Mucosa of descending colon (tissue), 3 donors: ENCODE data around the gene ZACN. TPM values are rescaled to one million over a fixed set of nuclear protein-coding genes. Genes with fewer than 3 reads are reported as not detected.

Experiments
- ATAC-seq: fragments of 200-7000 bp; cut with Tn5 transposase; one replicate; pipeline ENCODE4 v1.9.1; 2020; ENCODE audit warnings: mild to moderate bottlenecking, moderate library complexity
- DNase-seq, 3 donors: peaks; one replicate each; pipeline ENCODE4 v3.0.0-alpha.2; 2020
- H3K36me3 ChIP-seq: fragments of 200-600 bp; one replicate; pipeline ENCODE4 v1.8.0; 2021; ENCODE audit warnings: low read depth, mild to moderate bottlenecking
- H3K4me1 ChIP-seq: fragments of 200-600 bp; one replicate; pipeline ENCODE4 v1.8.0; 2021; ENCODE audit warnings: low read depth, mild to moderate bottlenecking
- H3K4me3 ChIP-seq: fragments of 200-600 bp; one replicate; pipeline ENCODE4 v1.8.0; 2021; ENCODE audit warnings: mild to moderate bottlenecking
- H3K9me3 ChIP-seq: fragments of 200-600 bp; one replicate; pipeline ENCODE4 v1.8.0; 2021; ENCODE audit warnings: mild to moderate bottlenecking
- intact Hi-C, 2 donors: fragments of 100-400 bp; cut with DNase I in 1 of 2; cut with micrococcal nuclease in 1 of 2; formaldehyde crosslinking; loops; one replicate each; pipeline versions ENCODE4 v1.11.0 to v1.11.1; 2022; cut with DNase I, micrococcal nuclease
- long read RNA-seq, 2 donors: library from polyadenylated mRNA; unstranded; transcript quantifications; one replicate each; pipeline ENCODE4 v2.0.0, GENCODE V29; 2019 to 2021
- total RNA-seq, 3 donors: library from RNA; stranded (reverse); fragmentation: NEBNext Ultra II Directional in 2 of 3; extraction: Animal tissue kit (Norgen Biotek cat#: 25700) in 2 of 3; gene quantifications; one replicate each; pipeline versions ENCODE4 v1.2.1 to v1.2.4, GENCODE V29; 2021 to 2023
- TF ChIP-seq, protein P1 (sequence below): fragments of 200-600 bp; IDR thresholded peaks from one replicate; pipeline ENCODE4 v1.8.0; 2022; ENCODE audit warnings: antibody characterized with exemption, mild to moderate bottlenecking
- donor health status: DM: no; HTN: no; CAD: no; lungs with moderate emphysema.
- donor health status: DM: no; HTN: no; CAD: no.
- donor health status: DM: no; HTN: yes; CAD: no.

ZACN gene
- total RNA-seq = 1 to 10 TPM in 1 of 3 donors, not detected in 2; 1.4 TPM
- long read RNA-seq, donor 1, partial matches to known transcripts = 1 of 9 reads
- long read RNA-seq, donor 1, other reads (novel, unspliced or antisense) = 4 of 9 reads
- long read RNA-seq, donor 2 = 0 reads

DNA sequence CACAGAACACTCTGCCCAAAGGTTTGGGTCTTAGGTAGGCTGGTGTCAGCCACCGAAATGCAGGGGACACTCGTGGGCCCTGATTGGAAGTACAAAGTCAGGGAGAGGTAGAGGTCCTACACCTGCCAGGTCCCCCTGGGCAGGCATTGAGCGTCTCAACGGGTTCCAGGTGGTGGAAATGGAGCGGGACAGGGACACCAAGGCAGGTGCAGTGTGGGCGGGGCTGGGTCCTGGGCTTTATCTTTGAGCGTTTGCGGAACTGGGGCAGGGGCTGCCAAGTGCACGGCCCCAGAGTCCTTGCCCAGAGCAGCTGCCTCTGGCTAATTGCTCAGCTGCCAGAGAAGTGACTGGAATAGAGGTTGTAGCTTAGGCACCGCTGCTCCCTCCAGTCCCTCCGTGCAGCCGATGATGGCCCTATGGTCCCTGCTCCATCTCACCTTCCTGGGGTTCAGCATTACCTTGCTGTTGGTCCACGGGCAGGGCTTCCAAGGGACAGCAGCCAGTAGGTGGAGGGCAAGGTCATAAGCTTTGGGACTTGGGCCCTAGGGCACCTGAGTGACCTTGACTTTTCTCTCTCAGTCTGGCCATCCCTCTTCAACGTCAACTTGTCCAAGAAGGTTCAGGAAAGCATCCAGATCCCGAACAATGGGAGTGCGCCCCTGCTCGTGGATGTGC, at the start of gene ZACN:
Gene ZACN (plus strand): TSS at position 323 of the 675 bp plus-strand sequence. CDS start 83 bp downstream, at position 406.
- ATAC-seq = no peak
- no peaks in the 10 kb centered on the region for H3K36me3 ChIP-seq
- H3K4me3 ChIP-seq = no peak within 1 kb of the TSS
- no peaks in the 10 kb centered on the region for H3K9me3 ChIP-seq
- peak in 1 of 3 donors; percentile 49 for DNase-seq
- H3K4me1 ChIP-seq = peaks cover 27% of the 10 kb centered on the region
- TF ChIP-seq, protein P1, sequence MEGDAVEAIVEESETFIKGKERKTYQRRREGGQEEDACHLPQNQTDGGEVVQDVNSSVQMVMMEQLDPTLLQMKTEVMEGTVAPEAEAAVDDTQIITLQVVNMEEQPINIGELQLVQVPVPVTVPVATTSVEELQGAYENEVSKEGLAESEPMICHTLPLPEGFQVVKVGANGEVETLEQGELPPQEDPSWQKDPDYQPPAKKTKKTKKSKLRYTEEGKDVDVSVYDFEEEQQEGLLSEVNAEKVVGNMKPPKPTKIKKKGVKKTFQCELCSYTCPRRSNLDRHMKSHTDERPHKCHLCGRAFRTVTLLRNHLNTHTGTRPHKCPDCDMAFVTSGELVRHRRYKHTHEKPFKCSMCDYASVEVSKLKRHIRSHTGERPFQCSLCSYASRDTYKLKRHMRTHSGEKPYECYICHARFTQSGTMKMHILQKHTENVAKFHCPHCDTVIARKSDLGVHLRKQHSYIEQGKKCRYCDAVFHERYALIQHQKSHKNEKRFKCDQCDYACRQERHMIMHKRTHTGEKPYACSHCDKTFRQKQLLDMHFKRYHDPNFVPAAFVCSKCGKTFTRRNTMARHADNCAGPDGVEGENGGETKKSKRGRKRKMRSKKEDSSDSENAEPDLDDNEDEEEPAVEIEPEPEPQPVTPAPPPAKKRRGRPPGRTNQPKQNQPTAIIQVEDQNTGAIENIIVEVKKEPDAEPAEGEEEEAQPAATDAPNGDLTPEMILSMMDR = no peak
- intact Hi-C loops = no loop called here

DNA sequence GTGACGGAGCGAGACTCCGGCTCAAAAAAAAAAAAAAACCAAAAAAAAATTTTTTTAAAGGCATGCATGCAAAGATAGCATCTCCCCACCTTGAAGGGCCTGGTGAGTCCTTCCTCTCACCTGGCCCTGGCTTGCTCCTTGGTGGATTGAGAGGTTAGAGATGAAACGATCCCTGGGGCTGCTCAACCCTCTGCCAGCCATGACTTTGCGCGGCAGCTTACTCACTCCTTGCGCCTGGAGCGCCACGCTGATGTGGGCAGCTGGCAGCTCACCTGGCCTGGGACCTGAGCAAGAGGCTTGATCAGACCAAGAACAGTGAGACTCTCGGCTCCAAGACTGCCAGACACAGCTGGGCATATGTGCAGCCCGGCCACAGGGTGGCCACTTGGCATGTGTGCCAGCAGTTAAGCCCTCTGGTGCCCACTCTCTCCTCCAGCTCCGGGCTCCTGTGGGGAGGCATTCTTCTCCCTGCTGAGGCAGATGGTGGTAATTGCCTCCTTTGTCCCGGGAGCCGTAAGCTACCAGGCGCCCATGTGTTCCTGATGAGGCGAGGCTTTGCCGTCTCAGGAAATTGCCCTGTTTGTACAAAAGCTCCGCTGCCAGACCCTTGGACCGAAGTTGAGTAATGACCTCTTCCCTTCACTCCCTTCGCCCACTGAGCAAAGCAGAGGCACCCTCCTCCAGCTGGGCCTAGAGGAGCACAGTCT, 46.8 kb upstream of the ZACN start:
- Histone ChIP-seq H3K9me3 (no peaks in the 10 kb centered on the region), H3K4me3 (no peak overlapping the region), H3K4me1 (peaks cover 25% of the 10 kb centered on the region), H3K36me3 (no peaks in the 10 kb centered on the region)
- intact Hi-C loops = no loop called here
- ATAC-seq (peak; percentile 2), DNase-seq (no peak)
- TF ChIP-seq, protein P1 = no peak

DNA sequence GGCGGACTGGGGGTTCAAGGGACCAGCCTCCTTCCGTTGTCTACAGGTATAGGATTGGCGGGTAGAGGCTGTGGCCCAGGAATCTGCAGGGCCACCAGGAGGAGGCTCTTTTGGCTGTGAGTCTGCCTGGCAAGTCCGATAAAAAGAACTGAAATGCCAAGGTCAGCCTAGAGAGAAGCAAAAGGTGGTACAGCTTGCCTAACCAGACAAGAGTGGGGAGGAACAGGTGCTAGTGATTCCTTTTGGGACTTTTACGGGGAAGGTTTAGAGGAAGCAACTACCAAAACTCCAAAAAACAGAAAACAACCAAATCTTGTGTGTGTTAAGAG, 46.2 kb upstream of the ZACN start:
- no peak for DNase-seq
- intact Hi-C loops = no loop called here
- no peak for ATAC-seq

DNA sequence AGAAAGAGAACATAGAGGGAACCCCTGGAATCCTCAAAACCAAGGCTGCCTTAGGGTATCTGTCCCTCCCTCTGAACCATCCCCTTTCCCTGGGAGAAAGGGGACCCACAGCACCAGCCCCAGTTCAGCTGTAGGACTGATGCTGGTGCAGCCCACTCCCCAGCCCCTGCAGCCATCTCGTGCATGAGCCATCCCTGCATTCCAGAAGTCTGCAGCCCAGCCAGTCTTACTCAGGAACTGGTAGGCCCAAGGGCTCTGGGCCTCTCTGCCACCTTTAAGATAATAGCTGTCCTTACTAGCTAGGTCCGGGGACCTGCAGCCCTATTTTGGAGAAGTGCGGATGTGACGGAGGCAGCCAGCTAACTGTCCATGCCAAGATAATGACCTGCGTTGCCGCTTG, 45.8 kb upstream of the ZACN start:
- ATAC-seq (no peak), DNase-seq (no peak)
- no peaks in the 10 kb centered on the region for H3K9me3 ChIP-seq
- H3K36me3 ChIP-seq = no peaks in the 10 kb centered on the region
- TF ChIP-seq, protein P1 = no peak
- H3K4me1 ChIP-seq = peaks cover 17% of the 10 kb centered on the region
- no peak overlapping the region for H3K4me3 ChIP-seq
- intact Hi-C loops = no loop called here

More for the DNA sequence above, 46.2 kb upstream of the ZACN start:
- Histone ChIP-seq H3K9me3 (no peaks in the 10 kb centered on the region), H3K4me1 (peaks cover 21% of the 10 kb centered on the region), H3K36me3 (no peaks in the 10 kb centered on the region), H3K4me3 (no peak overlapping the region)
- TF ChIP-seq, protein P1 = no peak

DNA sequence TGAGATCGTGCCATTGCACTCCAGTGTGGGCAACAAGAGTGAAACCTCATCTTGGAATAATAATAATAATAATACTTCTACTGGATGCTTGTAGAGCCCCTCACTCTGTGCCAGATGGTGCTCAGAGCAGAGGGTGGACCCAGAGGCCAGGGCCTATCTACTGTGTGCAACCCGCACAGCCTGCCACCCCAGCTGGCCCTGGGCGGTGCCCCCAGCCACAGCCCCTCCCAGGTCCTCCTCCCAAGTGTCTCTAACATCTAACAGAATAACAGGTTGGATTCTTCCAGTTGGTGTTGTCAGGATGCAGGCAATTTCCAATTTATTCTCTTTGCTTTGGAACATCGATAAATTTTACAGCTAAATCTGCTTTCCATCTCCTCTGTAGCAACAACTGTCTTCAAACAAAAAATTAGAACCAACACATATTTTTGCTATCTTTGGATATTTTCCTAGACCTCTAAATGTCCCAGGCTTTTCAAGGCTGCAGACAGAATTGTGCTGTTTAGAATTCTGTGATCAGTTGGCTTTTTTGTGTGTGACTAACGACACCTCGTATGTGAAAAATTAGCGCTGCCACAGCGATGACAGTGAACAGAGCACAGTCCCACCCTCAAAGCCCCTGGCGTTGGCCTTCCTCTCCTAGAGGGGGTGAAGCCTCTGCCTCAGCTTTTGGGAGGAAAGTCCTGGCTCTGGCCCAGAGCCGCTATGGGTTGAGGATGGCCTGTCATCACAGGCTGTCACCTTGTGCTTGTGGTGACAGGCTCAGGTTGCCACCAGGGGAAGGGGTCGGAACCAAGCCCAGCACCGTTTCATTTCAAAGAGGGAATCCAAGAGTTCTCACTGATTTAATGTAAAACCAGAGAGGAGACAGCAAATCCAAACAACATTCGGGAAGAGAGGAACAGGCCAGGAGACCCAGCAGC, 44.3 kb upstream of the ZACN start:
- Histone ChIP-seq H3K4me1 (peaks cover 4% of the 10 kb centered on the region), H3K9me3 (no peaks in the 10 kb centered on the region), H3K4me3 (no peak overlapping the region), H3K36me3 (no peaks in the 10 kb centered on the region)
- TF ChIP-seq, protein P1 = no peak
- ATAC-seq (no peak), DNase-seq (no peak)
- intact Hi-C loops = no loop called here
